D721Med (cell line): Measurements from ENCODE around the gene PF4V1.

Experiments
- DNase-seq: peaks from one replicate; pipeline ENCODE4 v3.0.0; 2011; ENCODE audit warnings: low spot score; ENCODE audit not compliant: insufficient read length
- FAIRE-seq: peaks from 2 replicates; lab custom pipeline; 2011; peaks lifted over from hg19 to GRCh38; lab: Jason Lieb, UNC
- TF ChIP-seq, protein P1 (sequence below): IDR thresholded peaks from 2 replicates; pipeline ENCODE4 v1.5.1; 2012; ENCODE audit warnings: mild to moderate bottlenecking, control low read depth; ENCODE audit not compliant: insufficient read depth; ENCODE audit errors: missing control alignments

The PF4V1 gene

DNA sequence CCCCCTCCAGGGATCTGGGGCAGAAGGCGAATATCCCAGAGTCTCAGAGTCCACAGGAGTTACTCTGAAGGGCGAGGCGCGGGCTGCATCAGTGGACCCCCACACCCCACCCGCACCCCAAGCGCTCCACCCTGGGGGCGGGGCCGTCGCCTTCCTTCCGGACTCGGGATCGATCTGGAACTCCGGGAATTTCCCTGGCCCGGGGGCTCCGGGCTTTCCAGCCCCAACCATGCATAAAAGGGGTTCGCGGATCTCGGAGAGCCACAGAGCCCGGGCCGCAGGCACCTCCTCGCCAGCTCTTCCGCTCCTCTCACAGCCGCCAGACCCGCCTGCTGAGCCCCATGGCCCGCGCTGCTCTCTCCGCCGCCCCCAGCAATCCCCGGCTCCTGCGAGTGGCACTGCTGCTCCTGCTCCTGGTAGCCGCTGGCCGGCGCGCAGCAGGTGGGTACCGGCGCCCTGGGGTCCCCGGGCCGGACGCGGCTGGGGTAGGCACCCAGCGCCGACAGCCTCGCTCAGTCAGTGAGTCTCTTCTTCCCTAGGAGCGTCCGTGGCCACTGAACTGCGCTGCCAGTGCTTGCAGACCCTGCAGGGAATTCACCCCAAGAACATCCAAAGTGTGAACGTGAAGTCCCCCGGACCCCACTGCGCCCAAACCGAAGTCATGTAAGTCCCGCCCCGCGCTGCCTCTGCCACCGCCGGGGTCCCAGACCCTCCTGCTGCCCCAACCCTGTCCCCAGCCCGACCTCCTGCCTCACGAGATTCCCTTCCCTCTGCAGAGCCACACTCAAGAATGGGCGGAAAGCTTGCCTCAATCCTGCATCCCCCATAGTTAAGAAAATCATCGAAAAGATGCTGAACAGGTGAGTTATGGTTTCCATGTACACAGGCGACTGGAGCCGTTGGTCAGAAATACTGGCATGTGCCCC lies 16.3 kb downstream of the PF4V1 start, which contains the start of gene CXCL1:
Gene CXCL1, plus strand, starts transcription at position 264 of the 926 bp plus-strand sequence. Its CDS starts 78 bp downstream, at position 342.
- DNase-seq (no peak), FAIRE-seq (no peak)
- TF ChIP-seq, protein P1, sequence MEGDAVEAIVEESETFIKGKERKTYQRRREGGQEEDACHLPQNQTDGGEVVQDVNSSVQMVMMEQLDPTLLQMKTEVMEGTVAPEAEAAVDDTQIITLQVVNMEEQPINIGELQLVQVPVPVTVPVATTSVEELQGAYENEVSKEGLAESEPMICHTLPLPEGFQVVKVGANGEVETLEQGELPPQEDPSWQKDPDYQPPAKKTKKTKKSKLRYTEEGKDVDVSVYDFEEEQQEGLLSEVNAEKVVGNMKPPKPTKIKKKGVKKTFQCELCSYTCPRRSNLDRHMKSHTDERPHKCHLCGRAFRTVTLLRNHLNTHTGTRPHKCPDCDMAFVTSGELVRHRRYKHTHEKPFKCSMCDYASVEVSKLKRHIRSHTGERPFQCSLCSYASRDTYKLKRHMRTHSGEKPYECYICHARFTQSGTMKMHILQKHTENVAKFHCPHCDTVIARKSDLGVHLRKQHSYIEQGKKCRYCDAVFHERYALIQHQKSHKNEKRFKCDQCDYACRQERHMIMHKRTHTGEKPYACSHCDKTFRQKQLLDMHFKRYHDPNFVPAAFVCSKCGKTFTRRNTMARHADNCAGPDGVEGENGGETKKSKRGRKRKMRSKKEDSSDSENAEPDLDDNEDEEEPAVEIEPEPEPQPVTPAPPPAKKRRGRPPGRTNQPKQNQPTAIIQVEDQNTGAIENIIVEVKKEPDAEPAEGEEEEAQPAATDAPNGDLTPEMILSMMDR = no peak

DNA sequence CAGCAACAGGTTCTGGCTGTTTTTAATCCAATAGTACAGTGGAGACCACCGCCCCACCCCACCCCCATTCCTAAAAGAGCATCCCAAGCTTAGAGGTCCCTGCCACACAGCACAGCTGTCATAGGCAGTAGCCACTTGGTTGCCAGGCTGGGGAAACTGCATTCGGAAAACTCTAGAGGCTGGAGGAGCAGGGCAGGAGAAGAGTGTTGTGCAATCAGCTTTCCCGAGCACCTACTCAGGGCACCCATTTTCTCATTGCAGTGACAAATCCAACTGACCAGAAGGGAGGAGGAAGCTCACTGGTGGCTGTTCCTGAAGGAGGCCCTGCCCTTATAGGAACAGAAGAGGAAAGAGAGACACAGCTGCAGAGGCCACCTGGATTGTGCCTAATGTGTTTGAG lies 17.2 kb downstream of the PF4V1 start:
- DNase-seq (no peak), FAIRE-seq (no peak)
- TF ChIP-seq, protein P1 = no peak

DNA sequence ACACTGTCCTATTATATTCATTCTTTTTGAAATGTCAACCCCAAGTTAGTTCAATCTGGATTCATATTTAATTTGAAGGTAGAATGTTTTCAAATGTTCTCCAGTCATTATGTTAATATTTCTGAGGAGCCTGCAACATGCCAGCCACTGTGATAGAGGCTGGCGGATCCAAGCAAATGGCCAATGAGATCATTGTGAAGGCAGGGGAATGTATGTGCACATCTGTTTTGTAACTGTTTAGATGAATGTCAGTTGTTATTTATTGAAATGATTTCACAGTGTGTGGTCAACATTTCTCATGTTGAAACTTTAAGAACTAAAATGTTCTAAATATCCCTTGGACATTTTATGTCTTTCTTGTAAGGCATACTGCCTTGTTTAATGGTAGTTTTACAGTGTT lies 17.7 kb downstream of the PF4V1 start:
- DNase-seq (no peak), FAIRE-seq (no peak)
- TF ChIP-seq, protein P1 = no peak

DNA sequence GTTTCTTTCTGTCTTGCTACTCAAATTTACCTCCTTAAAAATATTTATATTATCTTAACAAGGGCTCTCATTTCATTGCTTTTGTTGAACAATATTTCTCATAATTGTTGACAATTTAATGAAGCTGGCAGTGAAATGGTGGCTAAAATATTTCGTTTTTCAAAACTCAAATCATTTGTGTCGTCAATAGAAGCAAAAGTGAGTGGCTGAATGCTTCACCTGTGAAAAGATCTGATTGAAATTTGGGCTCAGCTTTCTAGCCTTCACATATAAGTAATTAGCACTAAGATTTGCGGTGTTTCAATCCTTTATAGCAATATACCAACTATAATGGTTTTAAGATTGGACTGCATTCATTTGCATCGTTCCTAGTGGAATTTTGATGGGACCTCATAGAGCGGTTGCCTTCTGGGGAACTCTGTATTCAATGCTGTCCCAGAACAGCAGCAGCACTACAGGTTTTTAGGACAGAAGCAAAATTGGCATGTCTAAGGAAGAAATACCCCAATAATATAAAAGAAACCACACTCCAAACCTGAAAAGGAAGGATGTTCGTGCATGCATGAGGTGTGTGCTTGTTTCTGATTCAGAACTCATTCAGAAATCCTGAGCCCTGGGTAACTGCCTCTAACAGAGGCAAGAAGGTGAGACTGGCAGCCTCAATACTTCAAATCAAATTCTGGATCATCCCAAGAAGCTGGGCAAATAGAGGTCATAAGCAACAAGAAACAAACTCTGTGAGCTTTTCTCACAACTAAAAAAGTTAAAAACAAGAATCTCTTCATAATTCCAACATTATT lies 18.6 kb downstream of the PF4V1 start:
- FAIRE-seq (no peak), DNase-seq (no peak)
- TF ChIP-seq, protein P1 = no peak

DNA sequence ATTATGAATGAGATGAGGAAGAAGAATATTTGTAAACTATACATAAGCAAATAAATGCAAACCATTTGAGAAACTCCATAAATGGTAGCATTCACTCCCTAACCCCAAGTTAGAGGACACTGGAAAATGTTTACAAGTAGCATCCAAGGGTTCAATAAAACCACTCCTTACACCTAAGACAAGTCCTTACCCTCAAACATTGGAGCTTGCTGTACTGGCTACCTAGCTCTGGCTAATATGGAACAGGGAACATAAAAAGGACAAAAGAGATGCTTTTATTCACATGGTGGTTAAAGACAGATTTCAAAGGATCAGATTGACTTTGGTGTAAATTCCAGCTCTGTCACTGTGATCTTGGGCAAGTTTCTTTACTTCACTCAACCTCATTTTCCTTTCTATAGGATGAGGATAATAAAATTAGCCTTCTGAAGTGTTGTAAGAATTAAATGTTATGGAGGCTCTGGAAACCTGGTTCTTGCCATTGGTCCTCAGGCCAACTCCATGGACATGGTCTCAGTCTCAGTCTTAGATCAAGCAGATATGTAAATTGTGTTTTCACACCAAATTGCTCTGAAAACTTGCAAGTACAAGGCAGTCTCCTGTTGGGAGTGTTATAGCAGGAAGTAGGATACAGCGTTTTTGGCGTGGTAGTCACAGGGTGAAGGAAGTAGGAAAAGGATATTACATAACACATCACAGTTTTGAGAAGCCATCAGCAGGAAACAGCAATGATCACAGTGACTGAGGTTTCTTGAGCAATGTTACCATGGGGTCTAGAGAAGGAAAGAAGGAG lies 19.4 kb downstream of the PF4V1 start:
- FAIRE-seq = no peak
- DNase-seq = no peak
- TF ChIP-seq, protein P1 = no peak

DNA sequence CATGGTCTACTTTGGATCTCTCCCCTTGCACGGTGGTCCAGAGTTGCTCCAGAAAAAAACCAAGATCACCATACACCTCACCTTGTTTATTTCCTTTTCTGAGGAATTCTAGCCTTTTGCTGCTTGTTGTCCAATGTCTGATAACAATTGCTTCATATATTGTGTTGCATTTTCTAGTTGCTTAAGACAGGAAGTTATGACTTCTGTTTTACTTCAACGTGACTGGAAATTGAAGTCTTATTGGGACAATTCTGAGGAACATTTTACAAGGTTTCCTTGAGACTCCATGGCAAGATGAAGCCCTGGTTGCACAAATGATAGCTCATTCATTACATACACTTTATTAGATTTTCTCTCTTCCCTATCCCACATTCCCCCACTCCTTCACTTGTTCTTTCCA lies 21.3 kb downstream of the PF4V1 start:
- TF ChIP-seq, protein P1 = no peak
- FAIRE-seq (no peak), DNase-seq (no peak)
